GM10248 (cell line): ENCODE data around the gene HOMEZ.
"Not testable (repeated sequence)": the region's sequence is repeated elsewhere in the genome, so short reads cannot be mapped to it uniquely, and the experiment has no call there.

Source experiments
- CTCF ChIA-PET: fragments of 300-600 bp; sonication (Branson Sonifier 250); formaldehyde crosslinking; extraction: SDS; loops from one replicate; lab custom pipeline; 2021; ENCODE audit warnings: antibody characterized with exemption; lab: Yijun Ruan, JAX
- POLR2A ChIA-PET: fragments of 350-650 bp; sonication (Branson Sonifier 250); formaldehyde crosslinking; extraction: SDS; loops from one replicate; lab custom pipeline; 2020; ENCODE audit warnings: antibody characterized with exemption; lab: Yijun Ruan, JAX
- DNase-seq: peaks from one replicate; pipeline ENCODE4 v3.0.0; 2012; ENCODE audit errors: extremely low spot score
- CTCF ChIP-seq: IDR thresholded peaks from 2 replicates; pipeline ENCODE4 v1.5.1; 2012; ENCODE audit warnings: mild to moderate bottlenecking, low read depth; ENCODE audit errors: extremely low read depth, missing control alignments, control extremely low read depth

HOMEZ gene

GRCh38 chr14:23245282-23245681, 40.6 kb downstream of the HOMEZ start:
- no peak for DNase-seq
- no peak for TF ChIP-seq CTCF
- ChIA-PET CTCF (interaction anchor here (0.7 to 2.0 kb wide), 6 partner anchors 10 to 135 kb away, joined by 3 to 5 read pairs (median 4); partner anchors contain the start of gene HOMEZ), POLR2A (interaction anchor here (0.6 kb wide), 1 partner anchor 686 kb away, joined by 3 read pairs; no protein-coding TSS in a partner anchor)

GRCh38 chr14:23243066-23243465, 42.9 kb downstream of the HOMEZ start:
- no peak for DNase-seq
- ChIA-PET CTCF (no interaction called here), POLR2A (no interaction called here)
- no peak for TF ChIP-seq CTCF

GRCh38 chr14:23242076-23242475, 43.9 kb downstream of the HOMEZ start:
- POLR2A ChIA-PET = no interaction called here
- CTCF ChIA-PET = no interaction called here
- DNase-seq = no peak
- no peak for TF ChIP-seq CTCF

- CTCF ChIA-PET, DNase-seq, POLR2A ChIA-PET: not testable (repeated sequence)
Observed at GRCh38 chr14:23241061-23241715, 44.7 kb downstream of the HOMEZ start.

GRCh38 chr14:23240661-23241060, 45.3 kb downstream of the HOMEZ start:
- CTCF ChIA-PET = no interaction called here
- POLR2A ChIA-PET = no interaction called here
- DNase-seq = no peak
- no peak for TF ChIP-seq CTCF

- TF ChIP-seq CTCF = no peak
- POLR2A ChIA-PET = interaction anchor here (0.6 kb wide), 1 partner anchor 314 kb away, joined by 6 read pairs; the partner anchor contains the start of gene ZFHX2
- peak; percentile 87 for DNase-seq
- CTCF ChIA-PET = interaction anchor here (1.1 to 1.6 kb wide), 2 partner anchors 117 to 180 kb away, joined by 4 read pairs; partner anchors contain the start of gene CDH24
Observed at GRCh38 chr14:23237772-23238594, 47.9 kb downstream of the HOMEZ start, which contains the start of gene RNF212B. RNF212B (plus strand) TSS chr14:23237936; CDS start chr14:23240346, 2,410 bp downstream.

GRCh38 chr14:23232241-23232808, 53.6 kb downstream of the HOMEZ start:
- DNase-seq, CTCF ChIA-PET, POLR2A ChIA-PET: not testable (repeated sequence)
